DND-41 (cell line): ENCODE data around the gene LRRC15.

Experiments used
- ATAC-seq: fragments of 200-7000 bp; cut with Tn5 transposase; 3 replicates; pipeline ENCODE4 v1.9.1; 2021; ENCODE audit warnings: low read depth; ENCODE audit not compliant: insufficient read depth
- DNase-seq: peaks from one replicate; pipeline ENCODE4 v3.0.0-alpha.2; 2020
- H2AFZ ChIP-seq: 2 replicates; pipeline ENCODE4 v1.6.0; 2012; ENCODE audit warnings: low read depth, low read length
- H3K27ac ChIP-seq: 2 replicates; pipeline ENCODE4 v1.5.1; 2012; ENCODE audit warnings: low read length, inconsistent platforms
- H3K27me3 ChIP-seq: fragments of 200-600 bp; sonication (generic); 2 replicates; pipeline ENCODE4 v1.6.0; 2012; ENCODE audit warnings: low read length, mild to moderate bottlenecking, inconsistent platforms; ENCODE audit not compliant: insufficient read depth, poor library complexity
- H3K36me3 ChIP-seq: 2 replicates; pipeline ENCODE4 v1.5.1; 2012; ENCODE audit warnings: low read length, inconsistent platforms; ENCODE audit not compliant: insufficient read depth
- H3K4me1 ChIP-seq: 2 replicates; pipeline ENCODE4 v1.5.1; 2012; ENCODE audit warnings: mild to moderate bottlenecking, low read length; ENCODE audit not compliant: insufficient read depth
- H3K4me2 ChIP-seq: 2 replicates; pipeline ENCODE4 v1.6.0; 2012; ENCODE audit warnings: mild to moderate bottlenecking, moderate library complexity, low read length, inconsistent platforms; ENCODE audit not compliant: insufficient read depth
- H3K4me3 ChIP-seq, 2 experiments: fragments of 200-600 bp in 1 of 2; shearing (Covaris generic) in 1 of 2; 2 replicates each; pipeline ENCODE4 v1.5.1; 2012 to 2016; ENCODE audit warnings: inconsistent platforms in 2 of 2, low read length in 2 of 2, mild to moderate bottlenecking in 2 of 2, low read depth in 1 of 2, moderate library complexity in 1 of 2
- H3K79me2 ChIP-seq: 2 replicates; pipeline ENCODE4 v1.6.0; 2012; ENCODE audit warnings: low read length, inconsistent platforms; ENCODE audit not compliant: insufficient read depth
- H3K9ac ChIP-seq: 2 replicates; pipeline ENCODE4 v1.6.0; 2012; ENCODE audit warnings: low read depth, mild to moderate bottlenecking, inconsistent platforms, low read length, moderate library complexity
- H3K9me3 ChIP-seq: 2 replicates; pipeline ENCODE4 v1.5.1; 2012; ENCODE audit warnings: low read length, moderate library complexity, mild to moderate bottlenecking, inconsistent platforms; ENCODE audit not compliant: insufficient read depth, severe bottlenecking
- H4K20me1 ChIP-seq: 2 replicates; pipeline ENCODE4 v1.6.0; 2012; ENCODE audit warnings: low read length; ENCODE audit not compliant: insufficient read depth
- CTCF ChIP-seq: IDR thresholded peaks from 2 replicates; pipeline ENCODE4 v1.5.1; 2012; ENCODE audit warnings: borderline replicate concordance, low read length, moderate library complexity, mild to moderate bottlenecking; ENCODE audit not compliant: poor library complexity, severe bottlenecking; ENCODE audit errors: extremely low read depth
- EZH2 ChIP-seq: IDR thresholded peaks from 3 replicates; pipeline ENCODE4 v1.6.1; 2012; ENCODE audit warnings: borderline replicate concordance, low read depth, mild to moderate bottlenecking, moderate library complexity, low read length, inconsistent platforms; ENCODE audit not compliant: severe bottlenecking

Gene LRRC15

GRCh38 chr3:194343561-194343893, 26.0 kb downstream of the LRRC15 start:
- no peaks in the 10 kb centered on the region for H3K79me2 ChIP-seq
- no peaks in the 10 kb centered on the region for H3K9me3 ChIP-seq
- no peak for DNase-seq
- H3K9ac ChIP-seq = no peak overlapping the region
- no peak overlapping the region for H3K4me2 ChIP-seq
- no peak overlapping the region for H3K27ac ChIP-seq
- no peaks in the 10 kb centered on the region for H4K20me1 ChIP-seq
- H3K36me3 ChIP-seq = no peaks in the 10 kb centered on the region
- no peak overlapping the region for H3K4me3 ChIP-seq
- ATAC-seq = no peak
- no peaks in the 10 kb centered on the region for H3K27me3 ChIP-seq
- no peak for TF ChIP-seq CTCF
- TF ChIP-seq EZH2 = no peak
- H2AFZ ChIP-seq = no peak overlapping the region
- no peaks in the 10 kb centered on the region for H3K4me1 ChIP-seq

GRCh38 chr3:194342861-194343560, 26.5 kb downstream of the LRRC15 start:
- Histone ChIP-seq H4K20me1 (no peaks in the 10 kb centered on the region), H2AFZ (no peak overlapping the region), H3K9ac (no peak overlapping the region), H3K27me3 (no peaks in the 10 kb centered on the region), H3K27ac (no peak overlapping the region), H3K9me3 (no peaks in the 10 kb centered on the region), H3K36me3 (no peaks in the 10 kb centered on the region), H3K4me3 (no peak overlapping the region), H3K4me1 (no peaks in the 10 kb centered on the region), H3K79me2 (no peaks in the 10 kb centered on the region), H3K4me2 (no peak overlapping the region)
- ATAC-seq (no peak), DNase-seq (no peak)
- no peak for TF ChIP-seq EZH2
- TF ChIP-seq CTCF = no peak

- no peaks in the 10 kb centered on the region for H3K9me3 ChIP-seq
- no peaks in the 10 kb centered on the region for H3K4me1 ChIP-seq
- no peak overlapping the region for H3K4me2 ChIP-seq
- H3K4me3 ChIP-seq = no peak overlapping the region
- no peak overlapping the region for H2AFZ ChIP-seq
- H3K27me3 ChIP-seq = no peaks in the 10 kb centered on the region
- no peak for TF ChIP-seq CTCF
- no peak for TF ChIP-seq EZH2
- no peaks in the 10 kb centered on the region for H4K20me1 ChIP-seq
- H3K36me3 ChIP-seq = no peaks in the 10 kb centered on the region
- H3K27ac ChIP-seq = no peak overlapping the region
- no peak for DNase-seq
- no peaks in the 10 kb centered on the region for H3K79me2 ChIP-seq
- no peak overlapping the region for H3K9ac ChIP-seq
- ATAC-seq = no peak
Observed at GRCh38 chr3:194340757-194341400, 28.7 kb downstream of the LRRC15 start.

- Histone ChIP-seq H3K36me3 (no peaks in the 10 kb centered on the region), H3K9me3 (no peaks in the 10 kb centered on the region), H3K27me3 (no peaks in the 10 kb centered on the region), H3K9ac (no peak overlapping the region), H3K4me3 (no peak overlapping the region), H2AFZ (no peak overlapping the region), H3K27ac (no peak overlapping the region), H4K20me1 (no peaks in the 10 kb centered on the region), H3K79me2 (no peaks in the 10 kb centered on the region), H3K4me2 (no peak overlapping the region), H3K4me1 (no peaks in the 10 kb centered on the region)
- no peak for ATAC-seq
- no peak for DNase-seq
- no peak for TF ChIP-seq EZH2
- no peak for TF ChIP-seq CTCF
Observed at GRCh38 chr3:194339840-194340239, 29.7 kb downstream of the LRRC15 start.
